H4 (cell line): Measurements from ENCODE around the gene DENND1C. TPM values are rescaled to one million over a fixed set of nuclear protein-coding genes. Genes with fewer than 3 reads are reported as not detected.

Source experiments
- DNase-seq: peaks from one replicate; pipeline ENCODE4 v3.0.0-alpha.2; 2015; ENCODE audit warnings: low spot score
- total RNA-seq: library from RNA; depleted of rRNA; stranded (reverse); fragments of >200 nt; shearing (Covaris generic); gene quantifications from 2 replicates; pipeline ENCODE4 v1.2.3, GENCODE V29; 2014; rRNA removed

Gene DENND1C, protein sequence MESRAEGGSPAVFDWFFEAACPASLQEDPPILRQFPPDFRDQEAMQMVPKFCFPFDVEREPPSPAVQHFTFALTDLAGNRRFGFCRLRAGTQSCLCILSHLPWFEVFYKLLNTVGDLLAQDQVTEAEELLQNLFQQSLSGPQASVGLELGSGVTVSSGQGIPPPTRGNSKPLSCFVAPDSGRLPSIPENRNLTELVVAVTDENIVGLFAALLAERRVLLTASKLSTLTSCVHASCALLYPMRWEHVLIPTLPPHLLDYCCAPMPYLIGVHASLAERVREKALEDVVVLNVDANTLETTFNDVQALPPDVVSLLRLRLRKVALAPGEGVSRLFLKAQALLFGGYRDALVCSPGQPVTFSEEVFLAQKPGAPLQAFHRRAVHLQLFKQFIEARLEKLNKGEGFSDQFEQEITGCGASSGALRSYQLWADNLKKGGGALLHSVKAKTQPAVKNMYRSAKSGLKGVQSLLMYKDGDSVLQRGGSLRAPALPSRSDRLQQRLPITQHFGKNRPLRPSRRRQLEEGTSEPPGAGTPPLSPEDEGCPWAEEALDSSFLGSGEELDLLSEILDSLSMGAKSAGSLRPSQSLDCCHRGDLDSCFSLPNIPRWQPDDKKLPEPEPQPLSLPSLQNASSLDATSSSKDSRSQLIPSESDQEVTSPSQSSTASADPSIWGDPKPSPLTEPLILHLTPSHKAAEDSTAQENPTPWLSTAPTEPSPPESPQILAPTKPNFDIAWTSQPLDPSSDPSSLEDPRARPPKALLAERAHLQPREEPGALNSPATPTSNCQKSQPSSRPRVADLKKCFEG
- total RNA-seq, result 0.19 TPM in 1 of 2 replicates, not detected in the other

DNA sequence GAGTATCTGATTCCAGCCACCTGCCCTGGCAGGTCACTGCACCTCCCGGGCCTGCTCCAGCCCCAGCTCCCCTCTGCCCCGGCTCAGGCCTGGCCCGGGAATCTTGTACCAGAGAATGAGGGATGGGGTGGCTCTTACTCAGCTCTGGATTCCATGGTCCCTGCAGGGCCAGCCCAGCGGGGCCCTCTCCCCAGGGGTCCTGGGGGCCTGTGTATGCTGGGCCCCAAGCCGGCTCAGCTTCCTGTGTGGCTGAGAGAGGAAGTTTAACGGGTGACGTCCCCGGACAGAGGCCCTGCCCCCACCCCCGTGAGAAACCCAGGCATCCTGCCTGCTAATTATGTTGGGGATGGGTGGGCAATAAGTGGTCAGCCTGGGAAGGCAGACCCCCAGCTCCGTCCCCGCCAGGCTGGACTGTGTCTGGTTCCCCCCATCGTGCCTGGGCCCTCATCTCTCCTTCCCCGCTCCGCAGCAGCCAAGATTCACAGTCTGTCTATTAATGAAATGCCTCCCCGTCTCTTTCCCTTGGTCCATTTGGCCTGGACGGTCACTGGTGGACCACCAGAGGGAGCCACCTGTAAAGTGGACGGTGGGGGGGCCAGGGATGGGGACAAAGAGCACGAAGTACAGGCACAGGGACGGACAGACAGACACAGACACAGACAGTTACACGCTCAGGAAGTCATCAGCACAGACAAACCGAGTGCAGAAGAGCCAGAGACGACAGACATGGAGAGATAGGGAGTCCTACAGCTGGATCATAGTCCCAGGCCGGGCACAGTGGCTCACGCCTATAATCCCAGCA, at the start of gene DENND1C:
Gene DENND1C (minus strand): TSS at position 247 of the 802 bp plus-strand sequence. CDS start 92 bp downstream, at position 155.
- no peak for DNase-seq

DNA sequence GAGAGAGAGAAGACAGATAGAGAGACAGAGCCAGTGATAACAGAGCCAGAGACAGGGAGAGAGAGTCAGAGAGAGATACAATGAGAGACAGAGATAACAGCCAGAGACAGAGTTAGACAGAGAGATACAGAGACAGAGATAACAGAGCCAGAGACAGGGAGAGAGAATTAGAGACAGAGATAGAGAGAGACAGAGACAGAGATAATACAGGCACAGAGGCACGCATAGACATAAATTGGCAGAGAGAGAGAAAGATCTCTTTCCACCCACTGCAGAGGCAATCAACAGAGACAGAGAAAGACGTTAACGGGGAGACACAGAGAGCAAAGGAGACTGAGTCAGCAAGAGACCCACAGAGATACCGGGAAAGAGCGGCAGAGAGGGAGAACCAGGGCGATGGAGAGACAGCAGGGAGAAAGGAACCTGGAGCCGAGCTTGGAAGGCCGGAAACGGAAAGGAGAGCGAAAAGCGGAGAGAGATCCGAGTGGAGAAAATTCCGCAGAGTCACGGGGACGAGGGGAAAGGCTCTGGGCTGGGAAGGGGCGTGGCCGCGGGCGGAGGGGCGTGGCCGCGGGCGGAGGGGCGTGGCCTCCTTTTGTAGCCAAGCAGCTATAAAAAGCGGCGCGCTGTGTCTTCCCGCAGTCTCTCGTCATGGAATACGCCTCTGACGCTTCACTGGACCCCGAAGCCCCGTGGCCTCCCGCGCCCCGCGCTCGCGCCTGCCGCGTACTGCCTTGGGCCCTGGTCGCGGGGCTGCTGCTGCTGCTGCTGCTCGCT, 49.0 kb upstream of the DENND1C start, which contains the start of gene TNFSF9:
Gene TNFSF9 (plus strand): TSS at position 641 of the 777 bp plus-strand sequence. CDS start 11 bp downstream, at position 652.
- peak; percentile 90 for DNase-seq

DNA sequence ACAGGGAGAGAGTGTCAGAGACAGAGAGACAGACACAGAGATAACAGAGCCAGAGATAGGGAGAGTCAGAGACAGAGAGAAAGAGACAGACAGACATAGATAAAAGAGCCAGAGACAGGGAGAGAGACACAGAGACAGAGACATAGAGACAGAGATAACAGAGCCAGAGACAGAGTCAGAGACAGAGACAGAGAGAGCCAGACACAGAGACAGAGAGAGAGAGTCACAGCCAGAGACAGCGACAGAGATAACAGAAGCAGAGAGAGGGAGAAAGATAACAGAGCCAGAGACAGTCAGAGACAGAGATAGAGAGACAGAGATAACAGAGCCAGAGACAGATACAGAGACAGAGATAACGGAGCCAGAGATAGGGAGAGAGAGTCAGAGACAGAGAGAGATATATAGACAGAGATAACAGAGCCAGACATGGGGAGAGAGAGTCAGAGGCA, 48.4 kb upstream of the DENND1C start:
- DNase-seq, result no peak

DNA sequence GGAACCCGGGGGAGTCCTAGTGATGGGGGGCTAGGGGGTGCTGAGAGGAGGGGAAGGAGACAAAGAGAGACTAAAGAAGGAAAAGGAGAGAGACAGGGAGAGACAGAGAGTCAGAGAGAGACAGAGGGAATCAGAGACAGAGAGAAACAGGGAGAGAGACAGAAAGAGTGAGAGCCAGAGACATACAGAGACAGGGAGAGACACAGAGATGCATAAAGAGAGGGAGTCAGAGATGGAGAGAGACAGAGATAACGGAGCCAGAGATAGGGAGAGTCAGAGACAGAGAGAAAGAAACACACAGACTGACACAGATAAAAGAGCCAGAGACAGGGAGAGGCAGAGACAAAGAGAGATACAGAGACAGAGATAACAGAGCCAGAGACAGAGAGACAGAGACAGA, 47.8 kb upstream of the DENND1C start:
- no peak for DNase-seq

DNA sequence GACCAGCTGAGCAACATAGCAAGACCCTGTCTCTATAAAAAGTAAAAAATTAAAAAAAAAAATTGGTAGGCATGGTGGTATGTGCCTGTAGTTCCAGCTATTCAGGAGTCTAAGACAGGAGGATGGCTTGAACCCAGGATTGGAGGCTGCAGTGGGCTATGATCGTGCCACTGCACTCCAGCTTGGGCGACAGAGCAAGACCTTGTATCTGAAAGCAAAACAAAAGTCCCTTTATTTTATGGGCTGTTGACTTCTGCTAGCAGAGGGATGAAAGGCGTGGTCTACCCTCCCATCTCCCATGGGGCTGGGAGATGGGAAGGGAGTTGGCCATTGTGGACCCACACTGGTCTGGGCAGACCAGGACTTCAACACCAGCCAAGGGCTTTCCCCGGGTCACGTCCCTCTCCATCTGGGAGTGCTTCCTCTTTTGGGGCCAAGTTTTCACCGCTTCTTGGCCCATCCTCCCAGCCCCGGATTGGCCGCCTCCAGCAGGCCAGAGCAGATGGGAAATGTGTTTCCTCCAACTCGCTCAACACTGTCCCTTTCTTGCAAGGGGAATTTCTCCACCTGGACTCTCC, 47.0 kb upstream of the DENND1C start:
- no peak for DNase-seq

DNA sequence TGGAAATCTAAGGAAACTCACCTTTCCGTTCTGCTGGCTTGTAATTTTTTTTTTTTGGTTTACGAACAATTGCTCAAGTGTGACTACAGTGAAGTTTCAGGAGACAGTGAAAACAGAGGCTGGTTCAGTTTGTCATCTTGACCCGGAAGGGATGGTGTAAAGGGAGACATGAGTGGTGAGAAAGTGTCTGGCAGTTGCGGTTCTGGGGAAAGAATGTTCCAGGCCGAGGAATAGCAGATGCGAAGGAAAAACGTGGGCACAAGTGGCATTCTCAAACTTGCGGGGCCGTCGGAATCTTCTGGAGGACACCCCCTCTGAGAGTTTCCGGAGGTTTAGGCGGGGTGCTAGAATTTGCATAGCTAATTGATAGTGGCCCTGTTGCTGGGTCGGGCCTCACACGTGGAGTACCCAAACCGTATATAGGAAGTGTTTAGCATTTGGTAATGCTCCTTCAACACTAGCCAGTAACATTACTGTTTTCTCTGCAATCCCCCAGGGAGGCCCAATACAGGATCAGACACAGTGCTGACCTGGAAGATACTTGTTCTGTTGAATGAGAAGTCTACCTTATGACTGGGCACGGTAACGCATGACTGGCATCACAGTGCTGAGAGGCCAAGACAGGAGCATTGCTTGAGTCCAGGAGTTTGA, 46.4 kb upstream of the DENND1C start:
- DNase-seq, result no peak

DNA sequence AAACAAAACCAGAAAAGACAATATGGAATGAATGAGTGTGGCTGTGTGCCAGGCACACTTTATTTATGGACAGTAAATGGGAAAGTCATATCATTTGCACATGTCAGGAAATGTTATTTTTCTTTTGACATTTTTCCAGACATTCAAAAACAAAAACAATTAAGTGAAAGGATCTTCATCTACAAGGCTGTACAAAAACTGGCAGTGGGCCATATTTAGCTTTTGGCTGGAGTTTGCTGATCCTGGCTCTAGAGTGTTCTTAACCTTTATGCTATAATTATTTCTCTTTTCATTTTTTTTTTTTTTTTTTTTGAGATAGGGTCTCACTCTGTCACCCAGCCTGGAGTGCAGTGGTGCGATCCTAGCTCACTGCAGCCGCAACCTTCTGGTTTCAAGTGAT, 42.7 kb upstream of the DENND1C start:
- no peak for DNase-seq

DNA sequence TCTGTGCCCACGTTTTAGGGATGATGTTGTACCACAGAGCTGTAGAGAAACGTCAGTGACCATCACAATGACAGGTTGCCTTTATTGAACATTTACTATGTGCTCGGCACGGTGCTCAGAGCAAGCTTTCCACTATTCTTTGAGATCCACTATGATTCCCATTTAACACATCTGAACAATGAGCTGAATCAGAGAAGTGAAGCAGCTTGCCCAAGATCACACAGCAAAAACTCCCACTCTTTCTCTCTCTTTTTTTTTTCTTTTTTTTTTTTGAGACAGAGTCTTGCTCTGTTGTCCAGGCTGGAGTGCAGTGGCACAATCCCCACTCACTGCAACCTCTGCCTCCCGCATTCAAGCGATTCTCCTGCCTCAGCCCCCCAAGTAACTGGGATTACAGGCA, 41.1 kb upstream of the DENND1C start:
- DNase-seq, result no peak

DNA sequence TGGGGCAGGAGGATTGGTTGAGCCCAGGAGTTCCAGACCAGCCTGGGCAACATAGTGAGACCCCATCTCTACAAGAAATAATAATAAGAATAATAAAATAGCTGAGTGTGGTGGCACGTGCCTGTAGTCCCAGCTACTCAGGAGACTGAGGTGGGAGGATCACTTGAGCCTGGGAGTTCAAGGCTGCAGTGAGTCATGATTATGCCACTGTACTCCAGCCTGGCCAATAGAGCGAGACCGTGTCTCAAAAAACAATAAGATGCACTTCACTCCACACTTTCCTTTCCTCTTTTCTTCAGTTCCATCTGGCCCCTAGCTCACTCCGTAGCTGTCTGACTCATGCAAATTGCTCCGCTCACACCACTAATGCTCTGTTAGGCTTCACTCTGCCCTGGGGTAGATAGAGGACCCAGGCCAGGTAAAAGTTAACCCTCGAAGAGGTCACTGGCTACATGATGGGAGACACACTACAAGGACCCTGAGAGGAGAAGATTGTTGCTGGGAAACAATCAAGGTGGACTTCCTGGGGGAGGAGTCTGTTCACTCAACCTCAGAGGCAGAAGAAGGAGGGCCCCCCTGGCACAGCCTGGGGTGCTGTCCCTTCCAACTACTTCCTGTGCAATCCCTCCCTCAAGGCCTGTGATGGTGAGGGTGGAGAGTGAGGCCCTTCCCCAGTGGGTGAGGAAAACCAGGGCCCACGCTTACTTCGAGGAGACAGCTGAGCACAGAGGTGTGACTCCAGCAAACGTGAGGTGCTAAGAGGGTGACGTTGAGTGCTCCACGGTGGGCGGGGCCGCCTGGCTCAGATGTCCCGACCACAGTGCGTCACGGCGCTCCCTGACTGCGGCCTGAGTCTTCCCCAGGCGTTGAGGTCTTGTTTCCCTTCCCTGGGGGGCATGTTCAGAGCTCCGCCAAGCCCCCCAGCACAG, 40.4 kb upstream of the DENND1C start:
- no peak for DNase-seq

DNA sequence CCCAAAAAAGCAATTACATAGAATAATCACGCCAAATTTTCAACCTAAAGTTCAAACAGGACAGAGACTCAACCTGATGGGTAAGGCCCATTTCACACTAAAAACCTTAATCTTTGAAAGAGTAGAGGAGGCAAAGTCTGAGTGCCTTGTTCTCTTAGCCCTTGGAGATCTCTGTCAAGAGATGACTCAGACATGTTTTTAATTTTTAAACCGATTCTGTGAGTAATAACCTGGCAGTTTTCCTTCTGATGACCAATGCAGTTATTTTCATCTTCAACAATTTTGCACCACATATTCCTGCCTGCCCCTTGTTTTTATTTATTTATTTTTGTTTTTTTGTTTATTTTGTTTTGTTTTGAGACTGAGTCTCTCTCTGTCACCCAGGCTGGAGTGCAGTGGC, 37.7 kb upstream of the DENND1C start:
- no peak for DNase-seq

DNA sequence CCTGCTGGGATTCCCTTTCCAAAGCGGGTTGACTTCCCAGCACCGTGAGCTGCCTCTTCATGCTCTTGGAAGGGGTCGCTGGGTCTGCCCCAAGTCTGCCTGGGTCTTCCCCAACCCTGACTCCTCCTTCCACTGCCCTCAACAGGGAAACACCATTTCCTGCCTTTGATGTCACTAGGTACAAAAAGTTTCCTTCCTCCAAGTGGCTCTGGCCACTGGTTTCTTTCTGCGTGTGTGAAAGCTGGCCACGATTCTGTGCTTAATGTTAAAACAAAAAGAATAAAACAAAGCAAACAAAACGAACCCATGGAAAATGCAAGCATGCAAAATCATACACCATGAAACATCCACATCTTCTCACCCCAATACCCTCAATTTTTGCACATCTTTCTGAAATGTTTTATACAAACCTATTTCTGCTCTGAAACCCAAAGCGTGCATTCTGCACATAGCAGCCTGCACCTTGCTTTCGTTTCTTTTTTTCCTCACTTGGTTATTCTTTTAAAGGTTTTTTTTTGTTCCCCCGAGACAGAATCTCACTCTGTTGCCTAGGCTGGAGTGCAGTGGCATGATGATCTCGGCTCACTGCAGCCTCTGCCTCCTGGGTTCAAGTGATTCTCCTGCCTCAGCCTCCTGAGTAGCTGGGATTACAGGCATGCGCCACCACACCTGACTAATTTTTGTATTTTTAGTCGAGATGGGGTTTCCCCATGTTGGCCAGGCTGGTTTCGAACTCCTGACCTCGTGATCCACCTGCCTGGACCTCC, 36.7 kb upstream of the DENND1C start:
- DNase-seq, result no peak

DNA sequence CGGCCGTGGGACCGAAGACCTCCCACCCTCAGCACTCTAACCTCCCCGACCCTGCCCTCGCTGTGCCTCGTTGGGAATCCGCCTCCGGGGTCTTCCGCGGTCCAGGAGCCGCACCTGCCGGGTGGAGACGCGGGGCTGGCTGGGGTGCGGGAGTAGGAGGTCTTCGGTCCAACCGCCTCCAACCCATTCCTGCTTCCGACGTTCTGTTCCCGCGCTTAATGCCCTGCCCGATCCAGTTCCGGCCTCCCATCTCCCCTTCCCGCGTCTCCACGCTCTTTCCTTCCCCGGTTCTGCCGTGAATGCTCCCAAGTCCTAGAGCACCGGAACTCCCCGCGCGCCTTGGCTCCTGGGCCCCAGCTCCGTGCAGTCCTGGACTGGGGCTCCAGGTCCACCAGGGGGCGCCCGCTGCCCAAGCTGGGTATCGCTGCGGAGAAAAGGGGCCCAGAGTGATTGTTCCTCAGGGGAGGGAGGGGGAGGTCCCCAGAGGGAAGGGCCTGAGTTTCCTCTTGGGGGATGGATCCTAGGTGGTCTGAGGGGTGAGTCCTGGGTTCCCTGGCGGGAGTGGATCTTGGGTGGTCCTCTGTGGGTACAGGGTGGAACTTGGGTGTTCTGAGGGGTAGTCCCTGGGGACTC, 35.2 kb upstream of the DENND1C start:
- DNase-seq, result peak; percentile 80

DNA sequence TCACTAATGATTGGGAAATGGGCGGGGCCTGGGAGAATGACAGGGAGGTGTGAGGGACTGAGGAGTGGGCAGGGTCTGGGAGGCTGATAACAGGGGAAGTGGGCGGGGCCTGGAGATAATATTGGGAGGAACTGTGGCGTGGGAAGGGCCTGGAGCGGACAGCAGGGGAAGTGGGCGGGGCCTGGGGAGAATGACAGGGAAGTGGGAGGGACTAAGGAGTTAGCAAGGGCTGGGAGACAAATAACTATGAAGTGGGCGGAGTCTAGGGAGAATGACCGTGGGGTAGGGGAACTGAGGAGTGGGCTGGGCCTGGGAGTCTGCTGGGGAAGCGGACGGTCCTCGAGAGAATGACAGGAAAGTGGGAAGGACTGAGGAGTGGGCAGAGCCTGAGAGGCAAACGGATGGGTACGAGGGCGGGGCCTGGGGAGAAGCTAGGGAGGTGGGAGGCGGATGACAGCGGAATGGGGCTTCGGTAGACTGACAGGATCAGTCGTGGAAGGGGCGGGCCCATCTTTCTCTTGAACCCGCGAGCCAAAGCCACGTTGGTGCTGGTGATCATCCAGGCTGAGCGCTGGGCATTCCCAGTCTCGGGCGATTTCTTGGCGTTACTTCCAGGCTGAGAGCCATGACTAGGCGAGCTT, 34.6 kb upstream of the DENND1C start:
- DNase-seq, result peak; percentile 89

DNA sequence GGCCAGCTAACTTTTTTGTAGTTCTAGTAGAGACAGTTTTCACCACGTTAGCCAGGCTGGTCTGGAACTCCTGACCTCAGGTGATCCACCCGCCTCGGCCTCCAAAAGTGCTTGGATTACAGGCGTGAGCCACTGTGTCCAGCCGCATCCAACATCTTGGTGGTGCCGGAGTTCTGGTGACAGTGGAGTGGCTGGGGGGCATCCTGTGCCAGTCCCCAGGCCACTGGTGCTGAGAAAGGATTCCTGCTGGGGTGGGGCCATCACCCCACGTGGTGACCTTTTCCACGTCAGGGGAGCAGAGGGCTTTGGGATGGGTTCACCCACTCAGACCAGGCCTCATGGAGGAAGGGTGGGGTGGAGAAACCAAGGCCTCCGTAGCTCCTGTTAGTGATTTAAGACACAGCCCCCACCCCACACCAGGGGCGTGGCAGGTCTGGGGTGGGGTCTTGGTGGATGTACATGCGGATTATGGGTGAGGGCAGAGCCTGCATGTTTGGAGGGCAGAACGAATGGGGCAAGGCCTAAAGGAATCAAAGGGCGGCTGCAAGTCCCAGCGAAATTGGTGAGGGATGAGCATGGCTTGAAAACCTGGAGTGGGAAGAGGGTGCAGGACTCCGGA, 33.4 kb upstream of the DENND1C start:
- DNase-seq, result no peak

DNA sequence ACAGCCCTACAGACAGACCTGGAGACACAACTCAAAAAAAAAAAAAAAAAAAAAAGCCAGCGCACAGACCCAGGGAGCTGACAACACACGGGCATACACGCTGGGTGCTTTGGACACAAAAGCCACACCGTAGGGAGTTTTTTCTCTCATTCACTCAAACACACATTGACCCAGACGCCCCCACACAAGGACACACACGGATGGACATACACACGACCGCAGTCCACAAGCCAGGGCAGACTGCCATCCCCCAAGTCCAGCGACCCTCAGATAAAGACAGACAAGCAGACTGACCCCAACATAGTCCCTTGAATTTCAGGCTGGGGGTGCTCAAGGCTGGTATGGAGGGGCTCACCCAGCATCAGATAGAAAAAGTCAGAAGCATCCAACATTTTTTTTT, 32.5 kb upstream of the DENND1C start:
- no peak for DNase-seq

DNA sequence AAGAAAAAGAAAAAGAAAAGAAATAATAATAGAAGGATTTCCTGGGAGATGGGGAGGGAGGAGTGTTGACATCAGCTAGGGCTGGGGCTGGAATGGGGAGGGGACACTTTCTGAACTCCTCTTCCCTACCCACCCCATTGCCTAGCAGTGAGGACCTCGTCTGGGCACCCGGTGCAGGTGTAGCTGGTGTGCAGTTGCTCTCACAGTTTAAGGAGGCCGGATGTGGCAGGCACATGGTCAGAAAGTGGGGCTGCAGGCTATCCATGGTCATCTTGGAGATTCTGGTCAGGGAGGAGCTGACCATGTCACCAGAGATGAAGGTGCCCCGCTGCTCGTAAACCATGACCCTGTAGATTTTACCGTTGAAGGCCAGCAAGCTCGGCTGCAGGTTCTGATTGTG, 29.0 kb upstream of the DENND1C start:
- no peak for DNase-seq
